Measurements from ENCODE around the gene RPH3AL.

- no peak for TF ChIP-seq CTCF (IDR thresholded peaks at IDR 0.05)
- no peak for TF ChIP-seq POLR2A (IDR thresholded peaks at IDR 0.05)
Observed at GRCh38 chr17:204427-205147, 148.0 kb downstream of the RPH3AL start.

Measured in testis (tissue), 2 donors.